ENCODE results near the gene IFI27L1. TPM values are rescaled to one million over a fixed set of nuclear protein-coding genes. Genes with fewer than 3 reads are reported as not detected.

IFI27L1 gene
- total and polyA plus RNA-seq, 2 donors (not counting 1 experiment from before 2014, with no cell fraction given), result 6.5 to 6.7 TPM

GRCh38 chr14:94110552-94111181, 29.6 kb downstream of the IFI27L1 start, which contains the start of gene IFI27:
TSS of gene IFI27 (plus strand) at chr14:94110736.
- ChIA-PET POLR2A (no interaction called here), CTCF (interaction anchor here (1.6 kb wide), 1 partner anchor 22 kb away, joined by 5 read pairs; no protein-coding TSS in a partner anchor)
- Histone ChIP-seq H3K79me2 (ENCODE audit: control insufficient read depth, insufficient read depth, low read length) (no peaks in the 10 kb centered on the region), H4K20me1 (ENCODE audit: control insufficient read depth, insufficient read depth, low read length, poor library complexity, severe bottlenecking) (no peaks in the 10 kb centered on the region), H3K9me3 (ENCODE audit: control extremely low read depth in 1 of 3, control insufficient read depth in 2 of 3, insufficient read depth in 1 of 3, low read length in 2 of 3) (no peaks in the 10 kb centered on the region), H2AFZ (ENCODE audit: insufficient read depth, low read depth, low read length, poor library complexity, severe bottlenecking) (no peak within 1 kb of the TSS), H3K36me3 (replicated peaks in 1 of 2; ENCODE audit: control extremely low read depth in 1 of 2, control insufficient read depth in 1 of 2, extremely low read depth in 1 of 2, insufficient read depth in 2 of 2, low read length in 1 of 2) (no peaks in the 10 kb centered on the region), H3K4me1 (ENCODE audit: control insufficient read depth in 2 of 2, insufficient read depth in 2 of 2, low read length in 2 of 2) (no peaks in the 10 kb centered on the region), H3K27ac (ENCODE audit: low read length in 2 of 2) (no peak within 1 kb of the TSS), H3K4me2 (replicated peaks; ENCODE audit: low read depth, low read length, poor library complexity, severe bottlenecking) (no peak within 1 kb of the TSS), H3K27me3 (replicated peaks in 1 of 4; ENCODE audit: control extremely low read depth in 1 of 4, control insufficient read depth in 3 of 4, insufficient read depth in 4 of 4, low read length in 3 of 4) (peaks cover 0 to 3% (median 0%) of the 10 kb centered on the region in 4 experiments), H3K4me3 (ENCODE audit: control extremely low read depth in 1 of 5, extremely low read depth in 1 of 5, insufficient read depth in 1 of 5, low read depth in 2 of 5, low read length in 4 of 5) (no peak within 1 kb of the TSS), H3K9ac (ENCODE audit: low read length) (no peak within 1 kb of the TSS)
- Mint-ChIP-seq H3K4me3 (no peak within 1 kb of the TSS), H3K9me3 (ENCODE audit: insufficient read depth) (no peaks in the 10 kb centered on the region), H3K4me1 (no peaks in the 10 kb centered on the region), H3K27ac (no peak within 1 kb of the TSS), H3K27me3 (peaks cover 14% of the 10 kb centered on the region)
- intact Hi-C loops (cut with micrococcal nuclease), result no loop called here
- 97% methylated on average over 14 of the region's 14 CpGs for WGBS (ENCODE audit: insufficient coverage)
- ATAC-seq (ENCODE audit: low read depth), result no peak
- no peak for DNase-seq
- no peak for TF ChIP-seq CTCF (IDR thresholded peaks at IDR 0.05)
- no peak for TF ChIP-seq EZH2 (IDR thresholded peaks at IDR 0.05; ENCODE audit: borderline replicate concordance, insufficient read depth, low read depth, low read length, poor library complexity, severe bottlenecking)

GRCh38 chr14:94111276-94112095, 30.4 kb downstream of the IFI27L1 start:
- ChIA-PET POLR2A (no interaction called here), CTCF (interaction anchor here (1.6 kb wide), 1 partner anchor 22 kb away, joined by 5 read pairs; no protein-coding TSS in a partner anchor)
- Histone ChIP-seq H3K4me1 (ENCODE audit: control insufficient read depth in 2 of 2, insufficient read depth in 2 of 2, low read length in 2 of 2) (no peaks in the 10 kb centered on the region), H3K36me3 (replicated peaks in 1 of 2; ENCODE audit: control extremely low read depth in 1 of 2, control insufficient read depth in 1 of 2, extremely low read depth in 1 of 2, insufficient read depth in 2 of 2, low read length in 1 of 2) (no peaks in the 10 kb centered on the region), H3K27me3 (replicated peaks in 1 of 4; ENCODE audit: control extremely low read depth in 1 of 4, control insufficient read depth in 3 of 4, insufficient read depth in 4 of 4, low read length in 3 of 4) (peaks cover 0 to 9% (median 0%) of the 10 kb centered on the region in 4 experiments), H3K4me3 (ENCODE audit: control extremely low read depth in 1 of 5, extremely low read depth in 1 of 5, insufficient read depth in 1 of 5, low read depth in 2 of 5, low read length in 4 of 5) (no peak overlapping the region), H3K9me3 (ENCODE audit: control extremely low read depth in 1 of 3, control insufficient read depth in 2 of 3, insufficient read depth in 1 of 3, low read length in 2 of 3) (no peaks in the 10 kb centered on the region), H3K27ac (ENCODE audit: low read length in 2 of 2) (no peak overlapping the region), H3K9ac (ENCODE audit: low read length) (no peak overlapping the region), H4K20me1 (ENCODE audit: control insufficient read depth, insufficient read depth, low read length, poor library complexity, severe bottlenecking) (no peaks in the 10 kb centered on the region), H2AFZ (ENCODE audit: insufficient read depth, low read depth, low read length, poor library complexity, severe bottlenecking) (no peak overlapping the region), H3K79me2 (ENCODE audit: control insufficient read depth, insufficient read depth, low read length) (no peaks in the 10 kb centered on the region), H3K4me2 (replicated peaks; ENCODE audit: low read depth, low read length, poor library complexity, severe bottlenecking) (no peak overlapping the region)
- TF ChIP-seq EZH2 (IDR thresholded peaks at IDR 0.05; ENCODE audit: borderline replicate concordance, insufficient read depth, low read depth, low read length, poor library complexity, severe bottlenecking) (no peak), CTCF (IDR thresholded peaks at IDR 0.05) (no peak)
- WGBS (ENCODE audit: insufficient coverage), result 97% methylated on average over 12 of the region's 20 CpGs
- no peak overlapping the region for H3K27ac Mint-ChIP-seq
- H3K4me3 Mint-ChIP-seq, result no peak overlapping the region
- ATAC-seq (ENCODE audit: low read depth) (no peak), DNase-seq (no peak)
- no peaks in the 10 kb centered on the region for H3K4me1 Mint-ChIP-seq
- no peaks in the 10 kb centered on the region for H3K9me3 Mint-ChIP-seq (ENCODE audit: insufficient read depth)
- H3K27me3 Mint-ChIP-seq, result peaks cover 19% of the 10 kb centered on the region
- intact Hi-C loops (cut with micrococcal nuclease), result no loop called here

Measured in B cell (primary cell).